Middle frontal gyrus (tissue), 1 donor: ENCODE measurements around the gene RNASEH1.
A peak's percentile ranks its signal among the peaks of the same experiment; 100 is the strongest.

Source experiments
- DNase-seq: peaks from one replicate; pipeline ENCODE4 v3.0.0-alpha.2; 2015; ENCODE audit warnings: low spot score; ENCODE audit errors: extremely low spot score

Gene RNASEH1, protein sequence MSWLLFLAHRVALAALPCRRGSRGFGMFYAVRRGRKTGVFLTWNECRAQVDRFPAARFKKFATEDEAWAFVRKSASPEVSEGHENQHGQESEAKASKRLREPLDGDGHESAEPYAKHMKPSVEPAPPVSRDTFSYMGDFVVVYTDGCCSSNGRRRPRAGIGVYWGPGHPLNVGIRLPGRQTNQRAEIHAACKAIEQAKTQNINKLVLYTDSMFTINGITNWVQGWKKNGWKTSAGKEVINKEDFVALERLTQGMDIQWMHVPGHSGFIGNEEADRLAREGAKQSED

DNA sequence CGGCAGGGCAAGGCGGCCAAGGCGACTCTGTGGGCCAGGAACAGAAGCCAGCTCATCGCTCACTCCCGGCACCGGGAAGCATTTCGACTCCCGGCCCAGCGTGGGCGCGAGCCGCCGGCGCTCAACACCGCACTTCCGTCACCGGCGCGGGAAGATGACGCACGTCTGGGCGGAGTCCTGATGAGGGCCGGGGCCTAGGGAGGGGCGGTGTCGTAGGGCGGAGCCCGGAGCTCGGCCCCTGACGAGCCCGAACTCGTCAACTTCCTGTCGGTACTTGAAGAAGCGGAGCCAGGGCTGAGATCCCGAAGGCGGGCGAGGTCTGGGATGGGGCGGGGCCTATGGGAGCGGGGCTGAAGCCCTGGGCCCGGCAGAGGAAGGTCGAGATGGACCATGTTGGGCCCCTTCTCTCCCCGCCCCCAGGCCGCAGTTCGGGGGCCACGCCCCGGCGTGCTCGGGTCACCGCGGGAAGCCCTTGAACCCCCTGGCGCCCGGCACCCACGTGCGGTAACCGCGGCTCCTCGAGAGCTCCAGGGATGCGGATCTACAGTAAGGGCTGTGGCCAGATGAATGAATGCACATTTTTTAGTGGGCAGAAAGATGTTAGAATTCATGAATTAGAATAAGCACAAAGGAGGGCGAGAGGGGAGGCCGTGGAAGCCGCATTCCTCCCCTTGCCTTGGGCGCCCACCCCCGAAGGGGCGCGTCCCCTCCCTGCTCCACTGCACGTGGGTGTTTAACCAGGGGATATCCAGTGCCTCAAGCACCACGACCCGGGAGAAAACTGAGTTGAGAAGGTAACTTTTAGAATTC, at the start of gene RNASEH1:
Gene RNASEH1, minus strand, starts transcription at position 129 of the 810 bp plus-strand sequence. Its CDS starts 73 bp downstream, at position 56.
- DNase-seq = peak; percentile 96

DNA sequence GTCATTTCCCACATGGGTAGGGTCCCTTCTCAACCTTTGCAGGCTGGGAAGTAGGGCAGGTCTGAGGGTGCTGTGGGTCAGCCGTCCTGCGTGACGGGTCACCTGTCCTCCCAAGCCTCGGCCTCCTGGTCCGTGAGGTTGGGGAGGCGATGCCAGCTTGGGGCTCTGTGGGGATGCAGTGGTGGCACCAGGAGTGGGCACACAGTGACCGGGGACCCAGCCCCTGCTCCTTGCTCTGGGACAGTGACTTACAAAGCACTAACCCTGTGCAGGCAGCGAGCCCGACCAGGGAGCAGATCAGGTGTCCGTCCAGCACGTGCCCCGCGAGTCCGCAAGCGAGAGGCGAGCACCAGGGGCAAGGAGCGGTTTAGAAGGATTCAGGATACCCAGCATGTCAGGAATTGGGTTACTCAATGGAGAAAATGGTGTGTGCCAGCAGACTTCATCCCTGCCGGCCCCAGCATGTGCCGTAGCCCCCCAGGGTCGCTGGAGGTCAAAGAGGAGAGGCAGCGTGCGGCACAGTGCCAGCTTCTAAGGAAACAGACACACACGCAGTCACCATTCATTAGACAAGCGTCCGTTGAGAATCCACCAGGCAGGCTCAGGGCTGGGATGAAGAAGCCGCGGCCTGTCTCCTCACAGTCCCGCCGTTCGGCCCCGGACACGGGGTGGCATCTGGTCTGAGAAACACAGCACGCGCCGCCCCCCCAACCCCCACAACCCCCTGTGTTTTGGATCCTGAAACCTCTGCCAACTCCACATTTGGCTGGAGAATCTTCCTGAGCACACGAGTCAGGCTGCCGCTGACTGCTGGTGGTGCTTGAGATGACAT, 48.5 kb upstream of the RNASEH1 start:
- no peak for DNase-seq

DNA sequence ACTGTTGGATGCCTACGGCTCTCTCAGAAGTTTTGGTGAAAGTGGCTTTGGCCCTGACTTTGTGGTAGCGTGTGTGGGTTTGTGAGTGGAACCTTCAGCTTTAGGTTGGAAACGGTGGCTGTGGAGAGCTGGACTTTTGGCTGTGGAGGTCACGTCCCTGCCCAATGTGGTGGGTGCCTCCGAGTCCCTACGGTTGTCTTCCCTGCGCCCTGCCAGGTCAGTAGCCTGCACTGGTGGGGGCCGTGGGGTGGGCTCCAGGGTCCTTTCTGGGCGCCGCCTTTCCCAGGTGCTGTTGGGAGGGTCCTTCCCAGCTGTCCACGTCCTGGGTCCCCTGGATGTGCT, 47.9 kb upstream of the RNASEH1 start:
- DNase-seq = no peak

DNA sequence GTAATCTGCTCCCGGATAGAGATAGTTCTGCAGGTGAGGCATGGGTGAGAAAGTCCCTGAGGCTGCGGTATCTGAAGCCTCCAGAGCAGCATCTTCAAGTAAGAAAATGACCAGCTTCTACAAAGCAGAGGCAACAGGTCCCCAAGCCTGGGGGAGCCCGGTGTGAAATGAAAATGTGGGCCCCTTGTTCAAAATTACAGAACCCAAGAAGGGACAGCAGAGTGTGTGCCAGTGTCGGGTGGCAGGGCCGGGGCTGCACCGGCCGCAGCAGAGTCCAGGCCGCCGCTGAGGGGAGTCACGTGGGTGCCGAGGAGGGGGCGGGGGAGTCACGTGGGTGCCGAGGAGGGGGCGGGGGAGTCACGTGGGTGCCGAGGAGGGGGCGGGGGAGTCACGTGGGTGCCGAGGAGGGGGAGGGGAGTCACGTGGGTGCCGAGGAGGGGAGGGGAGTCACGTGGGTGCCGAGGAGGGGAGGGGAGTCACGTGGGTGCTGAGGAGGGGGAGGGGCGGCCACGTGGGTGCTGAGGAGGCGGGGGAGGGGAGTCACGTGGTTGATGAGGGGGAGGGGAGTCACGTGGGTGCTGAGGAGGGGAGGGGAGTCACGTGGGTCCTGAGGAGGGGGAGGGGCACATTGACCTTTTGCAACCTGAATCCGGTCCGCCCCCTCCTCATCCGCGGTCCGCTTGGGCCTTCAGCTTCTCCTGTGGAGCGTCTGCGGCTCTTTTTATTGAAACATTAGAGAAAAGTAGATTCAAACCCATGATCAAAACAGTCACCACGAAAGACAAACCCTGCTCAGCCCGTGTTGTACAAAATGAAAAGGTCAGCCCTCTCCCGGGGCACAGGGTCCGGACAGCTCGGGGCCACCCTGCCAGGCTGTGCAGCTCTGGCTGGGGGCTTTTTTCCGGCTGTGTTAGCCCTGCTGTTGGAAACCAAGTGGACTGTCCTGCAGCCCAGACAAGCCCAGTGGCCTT, 47.1 kb upstream of the RNASEH1 start:
- no peak for DNase-seq

DNA sequence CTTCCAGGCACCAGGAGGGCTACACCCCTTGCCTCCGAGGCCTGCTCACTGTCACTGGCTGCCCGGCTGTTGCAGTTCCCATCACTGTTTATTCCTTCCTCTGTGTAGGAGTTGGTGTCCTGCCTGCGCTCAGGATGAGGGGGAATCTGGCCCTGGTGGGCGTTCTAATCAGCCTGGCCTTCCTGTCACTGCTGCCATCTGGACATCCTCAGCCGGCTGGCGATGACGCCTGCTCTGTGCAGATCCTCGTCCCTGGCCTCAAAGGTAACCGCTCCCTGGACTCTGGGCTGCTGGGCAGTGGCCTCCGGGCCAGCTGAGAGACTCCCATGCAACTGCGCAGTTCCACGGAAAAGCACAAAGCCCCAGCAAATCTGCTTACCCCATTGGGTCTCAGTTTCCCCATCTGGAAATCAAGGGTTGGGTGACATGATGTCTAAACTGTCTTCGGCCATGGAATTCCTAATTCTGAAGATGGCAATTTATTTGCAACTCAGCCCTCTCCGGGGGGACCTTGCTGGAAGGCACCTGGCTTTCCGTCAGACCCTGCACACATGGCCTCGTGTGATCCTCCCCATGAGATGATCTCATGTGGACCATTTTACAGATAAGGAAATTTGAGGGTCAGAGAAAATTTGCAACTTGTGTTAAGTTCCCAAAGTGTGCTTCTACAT, 46.2 kb upstream of the RNASEH1 start:
- DNase-seq = no peak

DNA sequence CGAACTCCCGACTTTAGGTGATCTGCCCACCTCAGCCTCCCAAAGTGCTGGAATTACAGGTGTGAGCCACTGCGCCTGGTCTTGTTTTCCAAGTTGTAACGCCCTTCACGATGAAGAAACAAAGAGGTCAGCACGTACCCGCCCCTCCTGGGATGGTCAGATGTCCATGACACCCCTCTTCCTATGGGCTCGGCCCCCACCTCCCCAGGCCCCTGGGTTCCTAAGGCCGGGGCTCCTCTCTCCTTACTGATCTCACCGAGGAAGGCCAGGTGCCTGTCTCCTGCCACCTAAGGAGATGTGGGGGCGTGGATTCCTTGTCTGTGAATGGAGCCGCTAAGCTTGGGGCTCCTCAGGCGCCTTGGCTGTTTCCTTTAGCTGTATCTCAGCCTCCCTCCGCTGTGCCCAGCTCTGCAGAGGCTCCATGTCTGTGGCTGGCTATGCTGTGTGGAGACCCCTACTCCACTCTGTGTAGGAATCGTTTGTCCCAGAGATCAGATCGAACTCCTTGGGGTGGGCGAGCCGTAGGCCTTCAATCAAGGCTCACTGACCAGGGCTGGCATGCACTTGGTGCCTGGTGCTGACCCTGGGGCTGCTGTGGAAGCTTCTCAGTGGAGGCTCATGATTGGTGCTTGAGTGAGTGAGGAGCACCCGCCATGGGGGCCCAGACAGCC, 45.5 kb upstream of the RNASEH1 start:
- DNase-seq = no peak

DNA sequence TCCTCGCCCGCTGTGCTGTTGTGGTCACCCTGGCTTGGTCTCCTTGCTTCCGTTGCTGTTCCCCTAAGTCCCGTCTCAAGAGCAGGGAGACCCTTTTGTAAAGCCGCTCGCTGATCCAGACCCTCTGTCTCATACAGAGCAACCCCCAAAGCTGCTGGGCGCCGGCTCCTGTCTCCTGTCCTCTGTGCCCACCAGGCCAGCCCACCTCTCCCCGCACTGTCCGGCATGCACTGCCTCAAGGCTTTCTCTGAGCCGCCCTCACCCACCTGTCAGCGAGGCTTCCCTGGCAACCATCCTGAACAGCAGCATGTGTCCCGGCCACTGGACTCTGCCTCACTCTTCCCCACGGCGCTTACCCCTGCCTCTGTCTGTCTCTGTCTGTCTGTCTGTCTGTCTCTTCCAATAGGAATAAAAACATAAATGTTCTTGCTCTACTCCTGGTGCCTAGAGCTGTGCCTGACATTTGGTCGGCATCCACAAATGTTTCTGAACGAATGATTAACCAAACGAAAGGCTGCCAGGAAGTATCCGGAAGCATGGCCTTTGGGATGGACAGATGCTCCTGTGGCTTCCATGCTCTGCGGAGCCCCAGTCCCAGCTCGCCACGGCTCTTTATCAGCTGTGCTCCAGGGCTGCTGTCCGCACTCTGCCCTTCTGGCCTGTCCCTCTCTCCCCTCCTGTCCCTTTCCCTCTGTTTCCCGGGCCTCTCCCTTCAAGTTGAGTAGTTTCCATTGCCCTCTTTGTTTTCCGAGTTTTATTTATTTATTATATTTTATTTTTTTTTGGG, 44.6 kb upstream of the RNASEH1 start:
- no peak for DNase-seq

DNA sequence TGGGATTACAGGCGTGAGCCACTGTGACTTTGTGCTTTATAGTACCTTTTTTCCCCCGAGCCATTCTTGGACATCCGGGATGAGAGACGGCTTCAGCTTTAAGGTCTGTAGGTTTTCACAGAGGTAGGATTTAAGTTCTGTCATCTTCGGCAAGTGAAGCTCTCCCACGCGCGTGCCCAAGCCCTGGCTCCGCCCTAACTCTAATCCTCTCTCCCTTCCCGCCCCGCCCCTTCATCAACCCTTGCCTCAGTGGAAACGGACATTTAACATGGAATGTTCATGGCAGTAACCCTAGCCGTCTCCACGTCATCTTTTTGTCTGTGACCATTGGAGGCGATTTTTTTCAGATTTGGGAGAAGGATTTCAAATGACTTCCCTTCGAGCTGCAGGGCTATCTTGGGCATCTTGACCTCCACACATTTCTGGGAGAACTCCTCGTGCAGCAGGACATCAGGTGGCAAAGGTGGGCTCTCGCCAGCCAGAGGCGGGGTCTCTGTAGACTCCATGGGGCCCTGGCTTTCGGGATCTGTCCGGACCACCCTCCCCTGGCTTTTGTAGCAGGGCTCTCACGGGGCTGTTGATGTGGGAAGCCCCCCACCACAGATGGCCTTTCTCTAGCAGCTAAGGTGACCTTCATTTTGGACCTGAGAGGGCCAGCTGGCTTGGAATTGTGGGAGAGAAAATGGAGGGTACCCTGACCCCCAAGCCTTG, 43.6 kb upstream of the RNASEH1 start:
- DNase-seq = no peak

DNA sequence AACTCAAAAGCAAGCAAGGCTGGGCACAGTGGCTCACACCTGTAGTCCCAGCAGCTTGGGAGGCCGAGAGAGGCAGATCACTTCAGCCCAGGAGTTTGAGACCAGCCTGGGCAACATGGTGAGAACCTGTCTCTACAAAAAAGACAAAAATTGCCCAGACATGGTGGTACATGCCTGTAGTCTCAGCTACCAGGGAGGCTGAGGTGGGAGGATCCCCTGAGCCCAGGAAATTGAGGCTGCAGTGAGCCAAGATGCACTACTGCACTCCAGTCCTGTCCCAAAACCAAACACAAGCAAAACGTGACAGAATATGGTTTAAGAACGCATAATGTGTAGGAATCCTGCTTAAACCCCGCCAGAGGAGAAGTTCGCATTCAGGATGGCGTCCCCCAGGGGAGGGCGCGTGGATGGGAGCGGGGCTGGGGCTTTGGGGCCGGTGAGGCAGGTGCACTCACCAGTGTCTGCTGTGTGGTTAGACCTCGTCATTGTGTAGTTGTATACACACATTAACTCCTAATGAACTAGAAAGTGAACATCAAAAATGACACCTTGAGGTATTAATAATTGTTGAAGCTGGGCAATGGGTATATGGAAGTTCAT, 42.2 kb upstream of the RNASEH1 start:
- no peak for DNase-seq

DNA sequence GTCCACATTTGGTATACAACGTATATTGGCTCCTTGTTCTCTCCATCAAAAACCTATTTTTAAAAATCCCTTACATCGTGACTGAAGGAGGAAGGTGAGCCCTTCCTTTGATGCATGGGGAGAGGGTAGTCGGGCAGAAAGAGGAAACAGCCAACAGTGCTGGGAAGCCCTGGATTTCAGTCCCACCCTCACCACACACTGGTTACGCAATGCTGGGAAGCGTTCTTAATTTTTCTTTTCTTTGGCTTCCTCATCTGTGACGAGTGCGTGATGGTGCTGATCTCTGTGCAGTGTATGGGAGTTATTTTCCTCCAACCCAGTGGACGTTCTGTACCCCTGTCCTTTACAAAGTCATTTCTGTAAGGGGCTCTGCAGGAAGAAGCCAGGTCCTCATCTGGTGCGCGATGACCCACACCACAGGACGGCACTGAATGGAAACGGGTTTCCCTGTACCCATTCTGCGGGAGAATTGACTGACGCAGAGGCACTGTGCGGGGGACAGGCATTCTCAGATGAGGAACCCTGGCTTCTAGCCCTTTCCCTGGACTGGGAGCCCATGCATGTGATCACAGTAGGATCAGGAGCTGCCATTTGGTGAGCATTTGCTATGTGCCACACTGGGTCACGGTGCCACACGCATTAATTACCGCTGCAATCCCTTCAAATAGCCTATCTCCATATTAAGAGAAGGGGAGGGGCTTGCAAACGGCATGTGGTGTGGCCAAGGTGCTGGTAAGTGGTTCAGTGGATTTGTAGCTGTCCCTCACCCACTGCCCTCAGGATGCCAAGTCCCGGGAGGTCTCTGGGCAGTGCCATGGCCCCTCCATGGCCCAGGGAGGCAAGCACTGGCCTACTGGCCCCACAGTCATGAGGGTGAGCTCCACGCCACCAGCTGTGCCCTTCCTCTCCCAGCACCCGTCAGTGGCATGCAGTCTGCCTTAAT, 41.0 kb upstream of the RNASEH1 start:
- no peak for DNase-seq

DNA sequence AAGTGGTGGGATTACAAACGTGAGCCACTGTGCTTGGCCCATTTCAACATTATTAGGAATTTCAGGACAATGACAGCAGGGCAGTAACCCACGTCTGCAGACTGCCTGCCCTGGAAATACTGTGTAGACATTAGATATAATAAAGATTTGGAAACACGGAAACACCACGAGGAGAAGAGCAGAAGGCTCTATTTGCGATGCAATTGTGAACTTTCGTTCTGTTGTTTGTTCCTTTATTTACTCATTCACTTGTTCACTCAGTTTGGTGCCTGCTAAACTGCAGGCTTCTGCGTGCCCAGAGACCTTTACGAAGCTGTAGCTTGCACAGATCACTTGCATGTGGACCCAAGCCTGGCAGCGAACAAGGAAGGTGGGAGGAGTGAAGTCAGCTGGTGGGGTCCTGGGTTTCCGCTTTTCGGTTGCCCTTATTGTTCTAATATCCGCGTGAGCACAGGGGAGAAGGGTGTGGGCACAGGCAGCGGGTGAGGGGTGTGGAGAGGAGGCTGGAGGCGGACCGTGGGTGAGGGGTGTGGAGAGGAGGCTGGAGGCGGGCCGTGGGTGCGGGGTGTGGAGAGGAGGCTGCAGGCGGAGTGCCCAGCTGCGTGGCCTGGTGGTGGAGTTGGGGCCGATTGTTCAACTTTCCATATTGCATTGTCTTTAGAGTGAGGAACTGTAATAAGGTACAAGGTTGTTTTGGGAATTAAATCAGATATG, 40.2 kb upstream of the RNASEH1 start:
- no peak for DNase-seq

DNA sequence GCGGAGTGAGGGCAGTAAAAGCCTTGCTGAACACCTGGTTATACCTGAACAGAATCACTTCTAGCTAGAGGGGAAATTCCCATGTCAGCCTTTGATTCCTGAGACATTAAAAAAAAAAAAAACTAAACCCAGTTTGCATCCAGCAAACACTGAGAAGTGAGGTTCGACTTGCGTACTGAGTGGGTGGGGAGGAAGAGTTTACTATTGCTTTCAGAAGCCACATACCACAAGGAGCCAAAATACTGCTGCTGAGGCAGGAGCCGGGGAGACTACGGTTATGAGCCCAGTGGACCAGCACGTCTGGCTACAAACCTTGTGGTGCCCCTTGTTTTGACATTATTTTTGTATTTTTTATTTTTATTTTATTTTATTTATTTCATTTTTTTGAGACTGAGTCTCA, 39.4 kb upstream of the RNASEH1 start:
- DNase-seq = no peak

DNA sequence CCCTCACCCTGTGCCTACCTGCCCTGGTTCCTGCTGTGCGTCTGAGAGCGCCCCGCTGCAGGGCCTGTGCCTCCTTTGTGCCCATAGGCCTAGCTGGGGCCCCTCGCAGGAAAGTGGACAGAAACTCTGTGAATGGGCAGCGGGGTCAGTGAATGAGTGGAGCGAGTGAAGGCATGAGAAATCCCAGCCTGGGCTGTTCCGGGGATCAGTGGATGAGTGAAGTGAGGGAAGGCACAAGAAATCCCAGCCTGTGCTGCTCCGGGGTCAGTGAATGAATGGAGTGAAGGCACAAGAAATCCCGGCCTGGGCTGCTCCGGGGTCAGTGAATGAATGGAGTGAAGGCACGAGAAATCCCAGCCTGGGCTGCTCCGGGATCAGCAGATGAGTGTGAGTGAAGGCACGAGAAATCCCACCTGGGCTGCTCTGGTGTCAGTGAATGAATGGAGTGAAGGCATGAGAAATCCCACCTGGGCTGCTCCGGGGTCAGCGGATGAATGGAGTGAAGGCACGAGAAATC, 38.8 kb upstream of the RNASEH1 start:
- no peak for DNase-seq

DNA sequence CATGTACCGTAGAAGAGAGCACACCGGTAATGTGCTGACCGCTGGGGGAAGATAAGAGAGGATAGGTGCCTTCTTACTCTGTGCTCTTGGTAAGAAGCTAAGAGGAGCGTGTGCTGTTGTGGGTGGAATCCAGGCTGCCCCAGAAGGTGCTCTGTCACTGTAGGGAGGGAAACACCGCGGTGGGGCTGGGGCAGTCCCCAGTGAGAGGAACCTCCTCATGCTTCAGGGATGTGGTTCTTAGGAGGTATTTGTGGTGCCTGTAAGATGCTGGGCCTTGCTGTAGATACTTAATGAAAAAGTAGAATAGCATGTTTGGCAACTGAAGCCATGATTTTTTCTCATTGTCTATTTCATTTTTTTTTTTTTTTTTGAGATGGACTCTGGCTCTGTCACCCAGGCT, 37.9 kb upstream of the RNASEH1 start:
- DNase-seq = no peak

DNA sequence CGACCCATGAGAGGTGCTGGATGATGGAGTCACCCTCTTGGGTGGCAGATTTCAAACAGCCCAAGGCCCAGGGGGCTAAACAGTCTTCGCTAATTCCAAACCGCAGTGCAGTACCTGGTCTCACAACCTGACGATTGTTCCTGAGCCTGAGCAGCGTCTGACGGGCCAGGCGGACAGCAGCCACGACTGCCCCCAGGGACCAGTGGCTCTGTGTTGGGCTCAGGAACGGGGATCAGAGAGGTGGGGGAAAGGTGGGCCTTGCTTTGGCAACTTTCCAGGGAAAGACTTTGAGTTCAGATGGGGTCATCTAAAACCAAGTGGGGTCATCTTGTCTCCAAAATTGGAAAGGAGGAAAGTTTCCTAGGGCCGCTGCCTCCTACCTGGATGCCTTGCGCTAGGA, 37.3 kb upstream of the RNASEH1 start:
- DNase-seq = no peak
